ENCODE measurements around the gene POLR1B. TPM values are rescaled to one million over a fixed set of nuclear protein-coding genes. Genes with fewer than 3 reads are reported as not detected.

The POLR1B gene
- total RNA-seq, 1 experiment from 2014 or later, result 31.7 TPM

GRCh38 chr2:112577756-112578155 is 35.5 kb downstream of the POLR1B start:
- DNase-seq, result no peak
- Histone ChIP-seq H2AFZ (ENCODE audit: low read length) (no peak overlapping the region), H3K9me3 (ENCODE audit: low read length) (no peaks in the 10 kb centered on the region), H3F3A (ENCODE audit: low read length, unreplicated experiment) (peaks cover 4% of the 10 kb centered on the region), H3K36me3 (ENCODE audit: low read depth, low read length) (peaks cover 33% of the 10 kb centered on the region), H3K79me2 (ENCODE audit: low read length) (no peaks in the 10 kb centered on the region), H3K9me2 (replicated peaks; ENCODE audit: low read length) (no peaks in the 10 kb centered on the region), H3K4me3 (ENCODE audit: low read length) (no peak overlapping the region), H3K27me3 (ENCODE audit: low read length) (no peaks in the 10 kb centered on the region), H3K4me1 (ENCODE audit: insufficient read depth, low read length) (peaks cover 17% of the 10 kb centered on the region), H3K4me2 (ENCODE audit: low read length) (no peak overlapping the region), H3K9ac (ENCODE audit: low read length) (no peak overlapping the region), H3K27ac (ENCODE audit: low read length) (no peak overlapping the region), H4K20me1 (ENCODE audit: low read length) (no peaks in the 10 kb centered on the region)
- TF ChIP-seq EZH2phosphoT487 (IDR thresholded peaks at IDR 0.05; ENCODE audit: borderline replicate concordance, low read length) (no peak), EZH2 (IDR thresholded peaks at IDR 0.05; ENCODE audit: low read length, unreplicated experiment) (no peak), CTCF (conservative IDR thresholded peaks at IDR 0.05; ENCODE audit: low read depth, low read length) (no peak; the same call in 1 of the 2 replicates)
- intact Hi-C loops (cut with micrococcal nuclease), result no loop called here
- no peak for ATAC-seq
- ChIA-PET POLR2A (ENCODE audit: unreplicated experiment) (interaction anchor here (0.6 kb wide), 1 partner anchor 146 kb away, joined by 6 read pairs; no protein-coding TSS in a partner anchor), CTCF (interaction anchor here (0.6 kb wide), 1 partner anchor 456 kb away, joined by 4 read pairs; no protein-coding TSS in a partner anchor)
- BruUV-seq (replicated peaks), result no TSS peak

- TF ChIP-seq EZH2 (IDR thresholded peaks at IDR 0.05; ENCODE audit: low read length, unreplicated experiment), result no peak
- Histone ChIP-seq H3K27me3 (ENCODE audit: low read length) (no peaks in the 10 kb centered on the region), H3K79me2 (ENCODE audit: low read length) (no peaks in the 10 kb centered on the region; the same call in 1 of the 2 replicates), H3K4me2 (ENCODE audit: low read length) (no peak overlapping the region), H3F3A (ENCODE audit: low read length, unreplicated experiment) (peaks cover 4% of the 10 kb centered on the region), H3K36me3 (ENCODE audit: low read depth, low read length) (peaks cover 22% of the 10 kb centered on the region), H3K9ac (ENCODE audit: low read length) (no peak overlapping the region), H3K4me1 (ENCODE audit: insufficient read depth, low read length) (peaks cover 31% of the 10 kb centered on the region), H3K9me3 (ENCODE audit: low read length) (no peaks in the 10 kb centered on the region), H3K4me3 (ENCODE audit: low read length) (no peak overlapping the region), H4K20me1 (ENCODE audit: low read length) (no peaks in the 10 kb centered on the region), H3K9me2 (replicated peaks; ENCODE audit: low read length) (no peaks in the 10 kb centered on the region), H3K27ac (ENCODE audit: low read length) (no peak overlapping the region), H2AFZ (ENCODE audit: low read length) (no peak overlapping the region)
- ATAC-seq (peak; percentile 17), DNase-seq (peak; percentile 95)
- intact Hi-C loops (cut with micrococcal nuclease), result no loop called here
- no TSS peak for BruUV-seq (replicated peaks)
- POLR2A ChIA-PET (ENCODE audit: unreplicated experiment), result no interaction called here
- CTCF ChIA-PET, result no interaction called here
Observed at GRCh38 chr2:112579241-112579640, 37.0 kb downstream of the POLR1B start.

GRCh38 chr2:112580084-112580483 is 37.8 kb downstream of the POLR1B start:
- ChIA-PET POLR2A (ENCODE audit: unreplicated experiment) (no interaction called here), CTCF (no interaction called here)
- intact Hi-C loops (cut with micrococcal nuclease), result loop anchor here (5.0 kb wide), 1 partner anchor 323 kb away; the partner anchor contains the start of gene ZC3H8

More at GRCh38 chr2:112580084-112580483, 37.8 kb downstream of the POLR1B start:
- peaks cover 36% of the 10 kb centered on the region for H3K4me1 ChIP-seq (ENCODE audit: insufficient read depth, low read length)
- no peaks in the 10 kb centered on the region for H3K9me2 ChIP-seq (replicated peaks; ENCODE audit: low read length)
- H3K9me3 ChIP-seq (ENCODE audit: low read length), result no peaks in the 10 kb centered on the region
- ATAC-seq, result no peak
- H3K9ac ChIP-seq (ENCODE audit: low read length), result no peak overlapping the region
- peaks cover 2% of the 10 kb centered on the region for H3K79me2 ChIP-seq (ENCODE audit: low read length)
- H4K20me1 ChIP-seq (ENCODE audit: low read length), result no peaks in the 10 kb centered on the region
- peaks cover 4% of the 10 kb centered on the region for H3F3A ChIP-seq (ENCODE audit: low read length, unreplicated experiment)
- no peak for TF ChIP-seq EZH2 (IDR thresholded peaks at IDR 0.05; ENCODE audit: low read length, unreplicated experiment)
- TF ChIP-seq CTCF (conservative IDR thresholded peaks at IDR 0.05; ENCODE audit: low read depth, low read length), result no peak
- TF ChIP-seq EZH2phosphoT487 (IDR thresholded peaks at IDR 0.05; ENCODE audit: borderline replicate concordance, low read length), result no peak
- no peaks in the 10 kb centered on the region for H3K27me3 ChIP-seq (ENCODE audit: low read length)
- no peak overlapping the region for H3K4me3 ChIP-seq (ENCODE audit: low read length)
- BruUV-seq (replicated peaks), result no TSS peak
- no peak overlapping the region for H2AFZ ChIP-seq (ENCODE audit: low read length)
- no peak for DNase-seq
- no peak overlapping the region for H3K4me2 ChIP-seq (ENCODE audit: low read length)
- no peak overlapping the region for H3K27ac ChIP-seq (ENCODE audit: low read length)
- H3K36me3 ChIP-seq (ENCODE audit: low read depth, low read length), result peaks cover 14% of the 10 kb centered on the region
